Measurements from ENCODE around the gene SWI5. TPM values are rescaled to one million over a fixed set of nuclear protein-coding genes. Genes with fewer than 3 reads are reported as not detected.

The SWI5 gene
- total RNA-seq, 1 experiment from 2014 or later = 22.4 TPM

DNA sequence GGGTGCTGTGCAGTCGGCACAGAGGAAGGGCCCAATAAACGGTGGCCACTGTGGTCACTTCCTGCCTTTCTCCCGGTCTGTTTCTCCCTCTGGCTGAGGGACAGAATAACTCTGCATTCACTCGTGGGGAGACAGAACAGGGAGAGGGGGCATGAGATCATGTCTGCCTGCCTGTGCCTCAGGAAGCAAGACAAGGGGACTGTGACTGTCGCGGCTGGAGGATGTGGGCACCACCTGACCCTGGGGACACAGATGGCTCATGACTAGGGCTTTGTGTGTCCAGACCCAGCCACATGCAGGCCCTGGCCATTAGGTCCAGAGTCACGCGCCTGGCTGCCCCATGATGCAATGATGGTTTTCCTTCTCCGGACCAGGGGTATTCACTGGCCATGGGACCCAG is 40.3 kb downstream of the SWI5 start:
- CTCF ChIA-PET = no interaction called here
- Histone ChIP-seq H3K36me3 (ENCODE audit: control insufficient read depth in 1 of 2, insufficient read depth in 2 of 2, low read length in 2 of 2) (peaks cover 9 to 15% of the 10 kb centered on the region in 2 experiments; a peak in 3 of 4 replicates), H4K20me1 (ENCODE audit: insufficient read depth) (no peaks in the 10 kb centered on the region), H3K27ac (ENCODE audit: low read depth, low read length) (no peak overlapping the region), H3K27me3 (ENCODE audit: insufficient read depth, low read length) (no peaks in the 10 kb centered on the region), H2AFZ (ENCODE audit: low read depth, low read length, poor library complexity, severe bottlenecking) (no peak overlapping the region), H3K4me2 (ENCODE audit: low read length) (no peak overlapping the region), H3K9me3 (ENCODE audit: control insufficient read depth in 1 of 2, insufficient read depth in 1 of 2, low read depth in 1 of 2, low read length in 2 of 2) (no peaks in the 10 kb centered on the region), H3K9me2 (ENCODE audit: insufficient read depth) (no peaks in the 10 kb centered on the region), H3K4me1 (ENCODE audit: control insufficient read depth in 1 of 2, insufficient read depth in 2 of 2, low read length in 2 of 2) (peaks cover 4 to 5% of the 10 kb centered on the region in 2 experiments), H3K79me2 (ENCODE audit: insufficient read depth, low read length) (peaks cover 6% of the 10 kb centered on the region), H3K9ac (ENCODE audit: low read length) (no peak overlapping the region), H3K4me3 (replicated peaks in 1 of 2; ENCODE audit: low read depth in 1 of 2, low read length in 2 of 2) (no peak overlapping the region)
- ATAC-seq (no peak), DNase-seq (ENCODE audit: low read depth, low spot score) (no peak)
- POLR2A ChIA-PET = no interaction called here
- no peak for TF ChIP-seq ZFX (IDR thresholded peaks at IDR 0.05)
- TF ChIP-seq, protein P1, sequence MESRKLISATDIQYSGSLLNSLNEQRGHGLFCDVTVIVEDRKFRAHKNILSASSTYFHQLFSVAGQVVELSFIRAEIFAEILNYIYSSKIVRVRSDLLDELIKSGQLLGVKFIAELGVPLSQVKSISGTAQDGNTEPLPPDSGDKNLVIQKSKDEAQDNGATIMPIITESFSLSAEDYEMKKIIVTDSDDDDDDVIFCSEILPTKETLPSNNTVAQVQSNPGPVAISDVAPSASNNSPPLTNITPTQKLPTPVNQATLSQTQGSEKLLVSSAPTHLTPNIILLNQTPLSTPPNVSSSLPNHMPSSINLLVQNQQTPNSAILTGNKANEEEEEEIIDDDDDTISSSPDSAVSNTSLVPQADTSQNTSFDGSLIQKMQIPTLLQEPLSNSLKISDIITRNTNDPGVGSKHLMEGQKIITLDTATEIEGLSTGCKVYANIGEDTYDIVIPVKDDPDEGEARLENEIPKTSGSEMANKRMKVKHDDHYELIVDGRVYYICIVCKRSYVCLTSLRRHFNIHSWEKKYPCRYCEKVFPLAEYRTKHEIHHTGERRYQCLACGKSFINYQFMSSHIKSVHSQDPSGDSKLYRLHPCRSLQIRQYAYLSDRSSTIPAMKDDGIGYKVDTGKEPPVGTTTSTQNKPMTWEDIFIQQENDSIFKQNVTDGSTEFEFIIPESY (IDR thresholded peaks at IDR 0.05; ENCODE audit: extremely low read depth, insufficient replicate concordance, low read length) = no peak
- no peak for TF ChIP-seq TCF7L2 (IDR thresholded peaks at IDR 0.05; ENCODE audit: borderline replicate concordance, extremely low read depth, insufficient read depth, insufficient read length)
- no peak for TF ChIP-seq ZNF274 (IDR thresholded peaks at IDR 0.05; ENCODE audit: low read depth, low read length)
- TF ChIP-seq ELF1 (IDR thresholded peaks at IDR 0.05; ENCODE audit: borderline replicate concordance, low read depth) = no peak
- no peak for TF ChIP-seq EGR1 (IDR thresholded peaks at IDR 0.05; ENCODE audit: low read depth)
- no peak for TF ChIP-seq CBX3 (IDR thresholded peaks at IDR 0.05; ENCODE audit: low read depth)
- no peak for TF ChIP-seq SRF (IDR thresholded peaks at IDR 0.05; ENCODE audit: low read depth)
- TF ChIP-seq, protein P2, sequence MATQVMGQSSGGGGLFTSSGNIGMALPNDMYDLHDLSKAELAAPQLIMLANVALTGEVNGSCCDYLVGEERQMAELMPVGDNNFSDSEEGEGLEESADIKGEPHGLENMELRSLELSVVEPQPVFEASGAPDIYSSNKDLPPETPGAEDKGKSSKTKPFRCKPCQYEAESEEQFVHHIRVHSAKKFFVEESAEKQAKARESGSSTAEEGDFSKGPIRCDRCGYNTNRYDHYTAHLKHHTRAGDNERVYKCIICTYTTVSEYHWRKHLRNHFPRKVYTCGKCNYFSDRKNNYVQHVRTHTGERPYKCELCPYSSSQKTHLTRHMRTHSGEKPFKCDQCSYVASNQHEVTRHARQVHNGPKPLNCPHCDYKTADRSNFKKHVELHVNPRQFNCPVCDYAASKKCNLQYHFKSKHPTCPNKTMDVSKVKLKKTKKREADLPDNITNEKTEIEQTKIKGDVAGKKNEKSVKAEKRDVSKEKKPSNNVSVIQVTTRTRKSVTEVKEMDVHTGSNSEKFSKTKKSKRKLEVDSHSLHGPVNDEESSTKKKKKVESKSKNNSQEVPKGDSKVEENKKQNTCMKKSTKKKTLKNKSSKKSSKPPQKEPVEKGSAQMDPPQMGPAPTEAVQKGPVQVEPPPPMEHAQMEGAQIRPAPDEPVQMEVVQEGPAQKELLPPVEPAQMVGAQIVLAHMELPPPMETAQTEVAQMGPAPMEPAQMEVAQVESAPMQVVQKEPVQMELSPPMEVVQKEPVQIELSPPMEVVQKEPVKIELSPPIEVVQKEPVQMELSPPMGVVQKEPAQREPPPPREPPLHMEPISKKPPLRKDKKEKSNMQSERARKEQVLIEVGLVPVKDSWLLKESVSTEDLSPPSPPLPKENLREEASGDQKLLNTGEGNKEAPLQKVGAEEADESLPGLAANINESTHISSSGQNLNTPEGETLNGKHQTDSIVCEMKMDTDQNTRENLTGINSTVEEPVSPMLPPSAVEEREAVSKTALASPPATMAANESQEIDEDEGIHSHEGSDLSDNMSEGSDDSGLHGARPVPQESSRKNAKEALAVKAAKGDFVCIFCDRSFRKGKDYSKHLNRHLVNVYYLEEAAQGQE (IDR thresholded peaks at IDR 0.05; ENCODE audit: low read depth) = no peak
- TF ChIP-seq, protein P3, sequence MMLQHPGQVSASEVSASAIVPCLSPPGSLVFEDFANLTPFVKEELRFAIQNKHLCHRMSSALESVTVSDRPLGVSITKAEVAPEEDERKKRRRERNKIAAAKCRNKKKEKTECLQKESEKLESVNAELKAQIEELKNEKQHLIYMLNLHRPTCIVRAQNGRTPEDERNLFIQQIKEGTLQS (IDR thresholded peaks at IDR 0.05) = no peak
- TF ChIP-seq FOSL1 (IDR thresholded peaks at IDR 0.05; ENCODE audit: low read depth) = no peak
- no peak for TF ChIP-seq POLR2A (IDR thresholded peaks at IDR 0.05; ENCODE audit: borderline replicate concordance, extremely low read depth, insufficient read depth, insufficient read length)
- TF ChIP-seq SP1 (IDR thresholded peaks at IDR 0.05; ENCODE audit: low read depth) = no peak
- no peak for TF ChIP-seq JUND (IDR thresholded peaks at IDR 0.05)
- no peak for TF ChIP-seq YY1 (IDR thresholded peaks at IDR 0.05; ENCODE audit: extremely low read depth, insufficient replicate concordance, low read depth, low read length)
- intact Hi-C loops (cut with micrococcal nuclease) = no loop called here
- RAD21 ChIA-PET (ENCODE audit: low non-redundant PET in 1 of 2, low total read pairs in 2 of 2, uncharacterized antibody in 2 of 2, unreplicated experiment in 2 of 2) = no interaction called here
- no TSS peak for BruUV-seq (replicated peaks)

Measured in HCT116 (cell line).